GM12878 (cell line): ENCODE measurements around the gene TFF2. TPM values are rescaled to one million over a fixed set of nuclear protein-coding genes. Genes with fewer than 3 reads are reported as not detected.
A peak's percentile ranks its signal among the peaks of the same experiment; 100 is the strongest.

Source experiments
- ATAC-seq: fragments of 200-7000 bp; cut with Tn5 transposase; 3 replicates; pipeline ENCODE4 v1.9.1; 2020; ENCODE audit warnings: mild to moderate bottlenecking, moderate library complexity
- BruUV-seq: library from RNA; stranded (reverse); fragments of 400-500 nt; replicated peaks from 2 replicates; lab custom pipeline; 2021; lab: Mats Ljungman, UMichigan
- CTCF ChIA-PET: fragments of 300-600 bp; sonication (Branson Sonifier 250); formaldehyde crosslinking; extraction: SDS; loops from one replicate; lab custom pipeline; 2021; ENCODE audit warnings: inconsistent platforms; lab: Yijun Ruan, JAX
- POLR2A ChIA-PET: fragments of 350-600 bp; formaldehyde crosslinking; extraction: SDS; loops from one replicate; lab custom pipeline; 2021; ENCODE audit warnings: inconsistent platforms; lab: Charles Lee
- RAD21 ChIA-PET: fragments of 300-600 bp; sonication (Branson Sonifier 250); formaldehyde crosslinking; loops from one replicate; lab custom pipeline; 2023; ENCODE audit warnings: antibody characterized with exemption; ENCODE audit not compliant: unreplicated experiment; lab: Charles Lee
- SMC1A ChIA-PET: fragments of 300-600 bp; sonication (Branson Sonifier 250); formaldehyde crosslinking; loops from one replicate; lab custom pipeline; 2023; ENCODE audit not compliant: unreplicated experiment, uncharacterized antibody; lab: Charles Lee
- DNase-seq: peaks from one replicate; pipeline ENCODE4 v3.0.0-alpha.2; 2011; ENCODE audit warnings: low read depth, low spot score
- FAIRE-seq: peaks from 3 replicates; lab custom pipeline; 2011; peaks lifted over from hg19 to GRCh38; lab: Jason Lieb, UNC
- H2AFZ ChIP-seq: 2 replicates; pipeline ENCODE4 v1.6.0; 2011; ENCODE audit warnings: low read depth, low read length, control low read depth; ENCODE audit not compliant: control insufficient read depth
- H3K27ac ChIP-seq: 2 replicates; pipeline ENCODE4 v1.5.1; 2011; ENCODE audit warnings: control low read depth; ENCODE audit not compliant: control insufficient read depth, insufficient read depth
- H3K27me3 ChIP-seq, 2 experiments: replicated peaks in 1 of 2; 2 replicates each; pipeline versions ENCODE4 v1.6.0 to v1.6.1; 2011; ENCODE audit warnings: low read length in 1 of 2; ENCODE audit not compliant: control insufficient read depth in 2 of 2, insufficient read depth in 2 of 2
- H3K36me3 ChIP-seq, 2 experiments: 2 replicates each; pipeline ENCODE4 v1.5.1; 2011; ENCODE audit warnings: low read length in 1 of 2; ENCODE audit not compliant: control insufficient read depth in 2 of 2, insufficient read depth in 2 of 2
- H3K4me1 ChIP-seq: 2 replicates; pipeline ENCODE4 v1.6.1; 2011; ENCODE audit warnings: mild to moderate bottlenecking, low read length, moderate library complexity, mixed read lengths; ENCODE audit not compliant: control insufficient read depth, insufficient read depth
- H3K4me2 ChIP-seq: 2 replicates; pipeline ENCODE4 v1.6.0; 2011; ENCODE audit warnings: control low read depth; ENCODE audit not compliant: control insufficient read depth, insufficient read depth
- H3K4me3 ChIP-seq: fragments of 200-600 bp; sonication (generic); 2 replicates; pipeline ENCODE4 v1.5.1; 2016
- H3K79me2 ChIP-seq: 2 replicates; pipeline ENCODE4 v1.6.0; 2011; ENCODE audit warnings: low read length; ENCODE audit not compliant: control insufficient read depth, insufficient read depth
- H3K9ac ChIP-seq: 2 replicates; pipeline ENCODE4 v1.8.0; 2011; ENCODE audit warnings: low read length, control low read depth, mixed read lengths; ENCODE audit not compliant: control insufficient read depth, insufficient read depth
- H3K9me3 ChIP-seq: replicated peaks from 3 replicates; pipeline ENCODE4 v1.5.1; 2011; ENCODE audit warnings: mild to moderate bottlenecking, low read length; ENCODE audit not compliant: control insufficient read depth, insufficient read depth
- H4K20me1 ChIP-seq: 2 replicates; pipeline ENCODE4 v1.6.0; 2011; ENCODE audit not compliant: control insufficient read depth, insufficient read depth
- CBX3 ChIP-seq: fragments of 200-600 bp; sonication (generic); IDR thresholded peaks from 2 replicates; pipeline ENCODE4 v1.6.1; 2016; ENCODE audit warnings: low read depth, borderline replicate concordance
- EED ChIP-seq: sonication (generic); IDR thresholded peaks from 2 replicates; pipeline ENCODE4 v1.6.1; 2016; ENCODE audit warnings: antibody characterized with exemption, low read depth
- FOXK2 ChIP-seq: fragments of 450-650 bp; IDR thresholded peaks from 2 replicates; pipeline ENCODE4 v1.6.1; 2017; ENCODE audit warnings: mild to moderate bottlenecking, moderate library complexity
- HCFC1 ChIP-seq: fragments of 150-350 bp; IDR thresholded peaks from 2 replicates; pipeline ENCODE4 v1.6.1; 2014; ENCODE audit warnings: low read length
- HDGF ChIP-seq: fragments of 450-650 bp; IDR thresholded peaks from 2 replicates; pipeline ENCODE4 v1.6.1; 2016; ENCODE audit warnings: antibody characterized with exemption
- NFYB ChIP-seq: IDR thresholded peaks from 2 replicates; pipeline ENCODE4 v1.6.1; 2011; ENCODE audit warnings: low read depth, mild to moderate bottlenecking, low read length, improper control_type of control experiment, moderate library complexity; ENCODE audit not compliant: insufficient read depth
- PAX8 ChIP-seq: fragments of 450-650 bp; IDR thresholded peaks from 2 replicates; pipeline ENCODE4 v1.6.1; 2017; ENCODE audit warnings: mild to moderate bottlenecking, moderate library complexity
- RAD21 ChIP-seq: IDR thresholded peaks from 2 replicates; pipeline ENCODE4 v1.6.1; 2011; ENCODE audit warnings: mild to moderate bottlenecking, low read depth, low read length, moderate library complexity; ENCODE audit not compliant: insufficient read depth
- RB1 ChIP-seq: fragments of 450-650 bp; formaldehyde crosslinking; IDR thresholded peaks from 2 replicates; pipeline ENCODE4 v1.6.1; 2017; ENCODE audit warnings: mild to moderate bottlenecking, borderline replicate concordance
- SUPT20H ChIP-seq: IDR thresholded peaks from 2 replicates; pipeline ENCODE4 v1.6.1; 2011; ENCODE audit warnings: low read depth, mild to moderate bottlenecking, low read length, moderate library complexity, borderline replicate concordance; ENCODE audit not compliant: control insufficient read depth
- TCF3 ChIP-seq: IDR thresholded peaks from 2 replicates; pipeline ENCODE4 v1.6.1; 2012; ENCODE audit warnings: low read depth, mild to moderate bottlenecking, low read length, borderline replicate concordance; ENCODE audit not compliant: insufficient read depth
- ZNF384 ChIP-seq: IDR thresholded peaks from 2 replicates; pipeline ENCODE4 v1.6.1; 2012; ENCODE audit warnings: low read depth, mild to moderate bottlenecking, low read length, improper control_type of control experiment, borderline replicate concordance
- ZSCAN29 ChIP-seq: fragments of 450-650 bp; IDR thresholded peaks from 2 replicates; pipeline ENCODE4 v1.6.1; 2017; ENCODE audit warnings: mild to moderate bottlenecking, moderate library complexity
- WGBS: methylation state at CpG from one replicate; pipeline ENCODE4 v1.1.6; 2016; ENCODE audit warnings: low lambda C conversion rate; ENCODE audit not compliant: insufficient replicate concordance, insufficient coverage; ENCODE audit errors: missing lambda C conversion rate; 5-methylcytosine and 5-hydroxymethylcytosine counted together
- in situ Hi-C: fragments of 300-500 bp; cut with MboI; formaldehyde crosslinking; loops from 9 replicates; pipeline ENCODE4 v1.14.3; 2018; ENCODE audit warnings: mixed read lengths
- intact Hi-C: fragments of 100-400 bp; cut with micrococcal nuclease; formaldehyde crosslinking; loops from one replicate; pipeline ENCODE4 v1.14.2; 2022; ENCODE audit not compliant: unreplicated experiment
- polyA plus RNA-seq, 11 experiments: library from polyadenylated mRNA; depleted of rRNA in 4 of 11; unstranded in 6 of 11; stranded (reverse) in 5 of 11; fragments of >200 nt; fragmentation: Nextera tagmentation in 4 of 11; fragmentation: Illumina TruSeq in 1 of 11; extraction: Ambion mirVana in 4 of 11; extraction: Trizol in 1 of 11; gene quantifications; 1 replicate in 1 of 11; 2 replicates in 10 of 11; pipeline versions ENCODE4 v1.2.1 to v1.2.3, GENCODE V29; 2011 to 2016; ENCODE audit warnings: inconsistent platforms in 2 of 11, missing spikeins in 2 of 11, low read depth in 1 of 11
- total RNA-seq, 4 experiments: library from RNA; depleted of rRNA in 3 of 4; stranded (reverse); fragments of >200 nt in 3 of 4; fragmentation: Illumina TruSeq in 1 of 4; extraction: Trizol in 1 of 4; gene quantifications; 2 replicates each; pipeline versions ENCODE4 v1.2.1 to v1.2.3, GENCODE V29; 2013 to 2021
- TF ChIP-seq, protein P1 (sequence below): IDR thresholded peaks from 2 replicates; pipeline ENCODE4 v1.6.1; 2012; ENCODE audit warnings: low read length, inconsistent platforms
- TF ChIP-seq, protein P2 (sequence below): IDR thresholded peaks from 2 replicates; pipeline ENCODE4 v1.6.1; 2012; ENCODE audit warnings: mild to moderate bottlenecking, low read depth, low read length
- TF ChIP-seq, protein P3 (sequence below): fragments of 450-650 bp; IDR thresholded peaks from 2 replicates; pipeline ENCODE4 v1.6.1; 2017; ENCODE audit warnings: low read depth, mild to moderate bottlenecking, moderate library complexity
- TF ChIP-seq, protein P4 (sequence below): fragments of 450-650 bp; IDR thresholded peaks from 2 replicates; pipeline ENCODE4 v1.6.1; 2017; ENCODE audit warnings: mild to moderate bottlenecking, low read depth, inconsistent platforms; ENCODE audit not compliant: poor library complexity, severe bottlenecking

The TFF2 gene
- total and polyA plus RNA-seq, 10 of the 15 experiments (the other 5 are each of a cell fraction or from before 2014, with no cell fraction given), result 0.56 TPM; not detected in 9

DNA sequence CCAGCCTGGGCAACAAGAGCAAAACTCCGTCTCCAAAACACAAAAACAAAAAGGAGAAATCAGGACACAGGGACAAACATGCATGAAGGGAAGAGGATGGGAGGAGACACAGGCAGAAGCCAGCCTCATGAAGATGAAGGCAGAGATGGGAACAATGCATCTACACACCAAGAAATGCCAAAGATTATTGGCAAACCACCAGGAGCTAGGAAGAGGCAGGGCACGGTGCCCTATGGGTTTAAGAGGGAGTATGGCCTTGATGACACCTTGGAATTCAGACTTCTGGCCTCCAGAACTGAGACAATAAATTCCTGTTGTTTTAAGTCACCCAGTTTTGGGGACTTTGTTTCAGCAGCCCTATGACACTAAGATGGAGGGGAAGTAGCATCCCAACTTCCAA, 39.9 kb upstream of the TFF2 start:
- Histone ChIP-seq H3K79me2 (peaks cover 12% of the 10 kb centered on the region), H3K27me3 (no peaks in the 10 kb centered on the region), H3K4me1 (peaks cover 60% of the 10 kb centered on the region), H4K20me1 (no peaks in the 10 kb centered on the region), H3K27ac (peak overlapping the region; percentile 21), H3K4me2 (peak overlapping the region; percentile 56; the same call in 1 of the 2 replicates), H3K9ac (no peak overlapping the region), H3K4me3 (no peak overlapping the region), H3K9me3 (no peaks in the 10 kb centered on the region), H3K36me3 (no peaks in the 10 kb centered on the region), H2AFZ (no peak overlapping the region)
- FAIRE-seq, result no peak
- SMC1A ChIA-PET, result interaction anchor here (4.1 to 4.8 kb wide), 2 partner anchors 9 to 32 kb away, joined by 19 to 124 read pairs; no protein-coding TSS in a partner anchor
- in situ Hi-C loops, result no loop called here
- no TSS peak for BruUV-seq
- CTCF ChIA-PET, result interaction anchor here (0.9 kb wide), 1 partner anchor 34 kb away, joined by 3 read pairs; no protein-coding TSS in a partner anchor
- WGBS, result 57% methylated on average over 2 of the region's 2 CpGs
- no peak for ATAC-seq
- no peak for DNase-seq
- intact Hi-C loops, result no loop called here
- POLR2A ChIA-PET, result no interaction called here
- RAD21 ChIA-PET, result no interaction called here
- TF ChIP-seq ZNF384 (no peak), HDGF (no peak), ZSCAN29 (no peak), CBX3 (no peak), NFYB (no peak), RAD21 (no peak), SUPT20H (no peak), HCFC1 (no peak), FOXK2 (no peak), EED (no peak), PAX8 (no peak), TCF3 (no peak), RB1 (no peak)
- TF ChIP-seq, protein P1, sequence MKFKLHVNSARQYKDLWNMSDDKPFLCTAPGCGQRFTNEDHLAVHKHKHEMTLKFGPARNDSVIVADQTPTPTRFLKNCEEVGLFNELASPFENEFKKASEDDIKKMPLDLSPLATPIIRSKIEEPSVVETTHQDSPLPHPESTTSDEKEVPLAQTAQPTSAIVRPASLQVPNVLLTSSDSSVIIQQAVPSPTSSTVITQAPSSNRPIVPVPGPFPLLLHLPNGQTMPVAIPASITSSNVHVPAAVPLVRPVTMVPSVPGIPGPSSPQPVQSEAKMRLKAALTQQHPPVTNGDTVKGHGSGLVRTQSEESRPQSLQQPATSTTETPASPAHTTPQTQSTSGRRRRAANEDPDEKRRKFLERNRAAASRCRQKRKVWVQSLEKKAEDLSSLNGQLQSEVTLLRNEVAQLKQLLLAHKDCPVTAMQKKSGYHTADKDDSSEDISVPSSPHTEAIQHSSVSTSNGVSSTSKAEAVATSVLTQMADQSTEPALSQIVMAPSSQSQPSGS, result no peak
- TF ChIP-seq, protein P2, sequence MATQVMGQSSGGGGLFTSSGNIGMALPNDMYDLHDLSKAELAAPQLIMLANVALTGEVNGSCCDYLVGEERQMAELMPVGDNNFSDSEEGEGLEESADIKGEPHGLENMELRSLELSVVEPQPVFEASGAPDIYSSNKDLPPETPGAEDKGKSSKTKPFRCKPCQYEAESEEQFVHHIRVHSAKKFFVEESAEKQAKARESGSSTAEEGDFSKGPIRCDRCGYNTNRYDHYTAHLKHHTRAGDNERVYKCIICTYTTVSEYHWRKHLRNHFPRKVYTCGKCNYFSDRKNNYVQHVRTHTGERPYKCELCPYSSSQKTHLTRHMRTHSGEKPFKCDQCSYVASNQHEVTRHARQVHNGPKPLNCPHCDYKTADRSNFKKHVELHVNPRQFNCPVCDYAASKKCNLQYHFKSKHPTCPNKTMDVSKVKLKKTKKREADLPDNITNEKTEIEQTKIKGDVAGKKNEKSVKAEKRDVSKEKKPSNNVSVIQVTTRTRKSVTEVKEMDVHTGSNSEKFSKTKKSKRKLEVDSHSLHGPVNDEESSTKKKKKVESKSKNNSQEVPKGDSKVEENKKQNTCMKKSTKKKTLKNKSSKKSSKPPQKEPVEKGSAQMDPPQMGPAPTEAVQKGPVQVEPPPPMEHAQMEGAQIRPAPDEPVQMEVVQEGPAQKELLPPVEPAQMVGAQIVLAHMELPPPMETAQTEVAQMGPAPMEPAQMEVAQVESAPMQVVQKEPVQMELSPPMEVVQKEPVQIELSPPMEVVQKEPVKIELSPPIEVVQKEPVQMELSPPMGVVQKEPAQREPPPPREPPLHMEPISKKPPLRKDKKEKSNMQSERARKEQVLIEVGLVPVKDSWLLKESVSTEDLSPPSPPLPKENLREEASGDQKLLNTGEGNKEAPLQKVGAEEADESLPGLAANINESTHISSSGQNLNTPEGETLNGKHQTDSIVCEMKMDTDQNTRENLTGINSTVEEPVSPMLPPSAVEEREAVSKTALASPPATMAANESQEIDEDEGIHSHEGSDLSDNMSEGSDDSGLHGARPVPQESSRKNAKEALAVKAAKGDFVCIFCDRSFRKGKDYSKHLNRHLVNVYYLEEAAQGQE, result no peak
- TF ChIP-seq, protein P3, sequence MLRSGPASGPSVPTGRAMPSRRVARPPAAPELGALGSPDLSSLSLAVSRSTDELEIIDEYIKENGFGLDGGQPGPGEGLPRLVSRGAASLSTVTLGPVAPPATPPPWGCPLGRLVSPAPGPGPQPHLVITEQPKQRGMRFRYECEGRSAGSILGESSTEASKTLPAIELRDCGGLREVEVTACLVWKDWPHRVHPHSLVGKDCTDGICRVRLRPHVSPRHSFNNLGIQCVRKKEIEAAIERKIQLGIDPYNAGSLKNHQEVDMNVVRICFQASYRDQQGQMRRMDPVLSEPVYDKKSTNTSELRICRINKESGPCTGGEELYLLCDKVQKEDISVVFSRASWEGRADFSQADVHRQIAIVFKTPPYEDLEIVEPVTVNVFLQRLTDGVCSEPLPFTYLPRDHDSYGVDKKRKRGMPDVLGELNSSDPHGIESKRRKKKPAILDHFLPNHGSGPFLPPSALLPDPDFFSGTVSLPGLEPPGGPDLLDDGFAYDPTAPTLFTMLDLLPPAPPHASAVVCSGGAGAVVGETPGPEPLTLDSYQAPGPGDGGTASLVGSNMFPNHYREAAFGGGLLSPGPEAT, result no peak
- TF ChIP-seq, protein P4, sequence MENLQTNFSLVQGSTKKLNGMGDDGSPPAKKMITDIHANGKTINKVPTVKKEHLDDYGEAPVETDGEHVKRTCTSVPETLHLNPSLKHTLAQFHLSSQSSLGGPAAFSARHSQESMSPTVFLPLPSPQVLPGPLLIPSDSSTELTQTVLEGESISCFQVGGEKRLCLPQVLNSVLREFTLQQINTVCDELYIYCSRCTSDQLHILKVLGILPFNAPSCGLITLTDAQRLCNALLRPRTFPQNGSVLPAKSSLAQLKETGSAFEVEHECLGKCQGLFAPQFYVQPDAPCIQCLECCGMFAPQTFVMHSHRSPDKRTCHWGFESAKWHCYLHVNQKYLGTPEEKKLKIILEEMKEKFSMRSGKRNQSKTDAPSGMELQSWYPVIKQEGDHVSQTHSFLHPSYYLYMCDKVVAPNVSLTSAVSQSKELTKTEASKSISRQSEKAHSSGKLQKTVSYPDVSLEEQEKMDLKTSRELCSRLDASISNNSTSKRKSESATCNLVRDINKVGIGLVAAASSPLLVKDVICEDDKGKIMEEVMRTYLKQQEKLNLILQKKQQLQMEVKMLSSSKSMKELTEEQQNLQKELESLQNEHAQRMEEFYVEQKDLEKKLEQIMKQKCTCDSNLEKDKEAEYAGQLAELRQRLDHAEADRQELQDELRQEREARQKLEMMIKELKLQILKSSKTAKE, result no peak
